ENCODE data around the gene ARHGEF19. TPM values are rescaled to one million over a fixed set of nuclear protein-coding genes. Genes with fewer than 3 reads are reported as not detected.

ARHGEF19 gene
- total RNA-seq, 2 donors from 2014 or later = 14.8 to 17.5 TPM

DNA sequence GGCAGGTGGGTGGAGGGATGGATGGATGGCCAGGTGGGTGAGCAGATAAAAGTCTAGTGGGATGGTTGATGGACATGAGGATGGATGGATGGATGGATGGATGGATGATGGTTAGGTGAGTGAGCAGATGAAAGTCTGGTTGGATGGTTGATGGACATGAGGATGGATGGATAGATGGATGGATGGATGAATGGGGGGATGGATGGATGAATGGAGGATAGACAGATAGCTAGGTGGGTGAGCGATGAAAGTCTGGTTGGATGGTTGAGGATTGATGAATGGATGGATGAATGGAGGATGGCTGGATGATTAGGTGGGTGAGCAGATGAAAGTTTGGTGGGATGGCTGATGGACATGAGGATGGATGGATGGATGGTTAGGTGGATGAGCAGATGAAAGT is 9.0 kb upstream of the ARHGEF19 start:
- Histone ChIP-seq H3K9ac (ENCODE audit: extremely low read depth, low read length, poor library complexity, severe bottlenecking) (no peak overlapping the region), H3K27ac (ENCODE audit: low read depth, low read length) (no peak overlapping the region), H3K9me3 (ENCODE audit: control insufficient read depth, low read length) (no peaks in the 10 kb centered on the region), H3K36me3 (ENCODE audit: control insufficient read depth, insufficient read depth, low read length) (no peaks in the 10 kb centered on the region), H3K4me3 (ENCODE audit: low read length) (no peak overlapping the region), H3K27me3 (ENCODE audit: control insufficient read depth, insufficient read depth, low read length, poor library complexity, severe bottlenecking) (peaks cover 70% of the 10 kb centered on the region), H3K4me1 (ENCODE audit: control insufficient read depth, insufficient read depth, low read length) (peaks cover 2% of the 10 kb centered on the region)
- Mint-ChIP-seq H3K36me3 (ENCODE audit: low read depth) (no peaks in the 10 kb centered on the region), H3K4me3 (no peak overlapping the region), H3K4me1 (peaks cover 7% of the 10 kb centered on the region), H3K27me3 (ENCODE audit: insufficient read depth) (peaks cover 79% of the 10 kb centered on the region), H3K27ac (no peak overlapping the region), H3K9me3 (no peaks in the 10 kb centered on the region)
- TF ChIP-seq, protein P1, sequence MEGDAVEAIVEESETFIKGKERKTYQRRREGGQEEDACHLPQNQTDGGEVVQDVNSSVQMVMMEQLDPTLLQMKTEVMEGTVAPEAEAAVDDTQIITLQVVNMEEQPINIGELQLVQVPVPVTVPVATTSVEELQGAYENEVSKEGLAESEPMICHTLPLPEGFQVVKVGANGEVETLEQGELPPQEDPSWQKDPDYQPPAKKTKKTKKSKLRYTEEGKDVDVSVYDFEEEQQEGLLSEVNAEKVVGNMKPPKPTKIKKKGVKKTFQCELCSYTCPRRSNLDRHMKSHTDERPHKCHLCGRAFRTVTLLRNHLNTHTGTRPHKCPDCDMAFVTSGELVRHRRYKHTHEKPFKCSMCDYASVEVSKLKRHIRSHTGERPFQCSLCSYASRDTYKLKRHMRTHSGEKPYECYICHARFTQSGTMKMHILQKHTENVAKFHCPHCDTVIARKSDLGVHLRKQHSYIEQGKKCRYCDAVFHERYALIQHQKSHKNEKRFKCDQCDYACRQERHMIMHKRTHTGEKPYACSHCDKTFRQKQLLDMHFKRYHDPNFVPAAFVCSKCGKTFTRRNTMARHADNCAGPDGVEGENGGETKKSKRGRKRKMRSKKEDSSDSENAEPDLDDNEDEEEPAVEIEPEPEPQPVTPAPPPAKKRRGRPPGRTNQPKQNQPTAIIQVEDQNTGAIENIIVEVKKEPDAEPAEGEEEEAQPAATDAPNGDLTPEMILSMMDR (conservative IDR thresholded peaks at IDR 0.05) = no peak
- DNase-seq = no peak
- 86 to 95% methylated on average over 1 of the region's 1 CpG for WGBS, 2 experiments (ENCODE audit: insufficient coverage in 1 of 2, insufficient read length in 1 of 2)

DNA sequence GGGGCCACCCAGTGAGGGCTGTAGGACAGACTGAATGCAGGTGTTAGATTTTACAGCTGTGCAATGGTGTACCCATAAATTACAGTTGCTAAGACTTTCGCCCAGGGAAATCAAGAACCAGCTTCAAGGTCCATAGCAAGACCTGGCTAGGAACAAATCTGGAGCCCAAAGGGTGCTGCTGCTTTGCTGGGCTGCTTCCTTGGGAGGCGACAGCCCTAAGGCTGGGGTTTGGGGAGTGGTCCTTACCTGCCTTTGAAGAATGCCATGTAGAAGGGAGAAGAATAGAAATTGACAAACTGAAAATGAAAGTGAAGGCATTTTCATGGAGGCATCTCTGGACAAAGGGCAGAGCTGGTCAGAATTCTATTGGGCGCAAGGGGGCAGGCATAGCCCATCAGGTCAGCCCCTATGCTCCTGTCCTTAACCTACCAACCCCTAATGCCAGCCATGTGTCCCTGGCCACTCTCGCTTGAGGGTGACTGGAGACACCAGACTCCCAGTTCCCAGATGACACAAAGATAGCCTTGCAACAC is 7.6 kb upstream of the ARHGEF19 start:
- Mint-ChIP-seq H3K9me3 (no peaks in the 10 kb centered on the region), H3K27me3 (ENCODE audit: insufficient read depth) (peaks cover 67% of the 10 kb centered on the region), H3K36me3 (ENCODE audit: low read depth) (no peaks in the 10 kb centered on the region), H3K4me3 (no peak overlapping the region), H3K27ac (no peak overlapping the region), H3K4me1 (peaks cover 5% of the 10 kb centered on the region)
- H3K9ac ChIP-seq (ENCODE audit: extremely low read depth, low read length, poor library complexity, severe bottlenecking) = no peak overlapping the region
- H3K36me3 ChIP-seq (ENCODE audit: control insufficient read depth, insufficient read depth, low read length) = no peaks in the 10 kb centered on the region
- TF ChIP-seq, protein P1 (conservative IDR thresholded peaks at IDR 0.05) = no peak
- 84 to 93% methylated on average over 3 to 4 of the region's 4 CpGs for WGBS, 2 experiments (ENCODE audit: insufficient coverage in 1 of 2, insufficient read length in 1 of 2)
- DNase-seq = no peak
- H3K9me3 ChIP-seq (ENCODE audit: control insufficient read depth, low read length) = no peaks in the 10 kb centered on the region
- H3K27ac ChIP-seq (ENCODE audit: low read depth, low read length) = no peak overlapping the region
- peaks cover 59% of the 10 kb centered on the region for H3K27me3 ChIP-seq (ENCODE audit: control insufficient read depth, insufficient read depth, low read length, poor library complexity, severe bottlenecking)
- no peaks in the 10 kb centered on the region for H3K4me1 ChIP-seq (ENCODE audit: control insufficient read depth, insufficient read depth, low read length)
- H3K4me3 ChIP-seq (ENCODE audit: low read length) = no peak overlapping the region

DNA sequence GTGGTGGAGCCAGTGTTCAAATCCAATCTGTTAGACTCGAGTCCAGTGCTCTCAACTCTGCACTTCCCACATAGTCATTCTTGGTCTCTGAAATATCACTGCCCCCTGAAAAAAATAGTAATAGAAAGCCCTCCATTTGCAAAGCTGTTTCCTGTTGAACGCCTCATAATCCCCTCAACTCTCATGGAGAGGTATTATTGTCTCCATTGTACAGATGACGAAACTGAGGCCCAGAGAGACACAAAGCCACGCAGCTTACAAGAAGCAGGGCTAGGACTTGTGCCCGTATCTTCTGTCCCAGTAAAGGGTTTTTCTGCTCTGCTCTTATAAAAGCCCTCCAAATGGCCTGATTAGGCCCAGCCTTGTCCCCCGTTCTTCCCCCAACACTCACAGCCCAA is 6.2 kb upstream of the ARHGEF19 start:
- no peak overlapping the region for H3K27ac ChIP-seq (ENCODE audit: low read depth, low read length)
- peaks cover 51% of the 10 kb centered on the region for H3K27me3 ChIP-seq (ENCODE audit: control insufficient read depth, insufficient read depth, low read length, poor library complexity, severe bottlenecking)
- no peaks in the 10 kb centered on the region for H3K9me3 ChIP-seq (ENCODE audit: control insufficient read depth, low read length)
- TF ChIP-seq, protein P1 (conservative IDR thresholded peaks at IDR 0.05) = no peak
- H3K36me3 Mint-ChIP-seq (ENCODE audit: low read depth) = no peaks in the 10 kb centered on the region
- no peak overlapping the region for H3K27ac Mint-ChIP-seq
- H3K4me1 ChIP-seq (ENCODE audit: control insufficient read depth, insufficient read depth, low read length) = no peaks in the 10 kb centered on the region
- no peaks in the 10 kb centered on the region for H3K36me3 ChIP-seq (ENCODE audit: control insufficient read depth, insufficient read depth, low read length)
- DNase-seq = no peak
- H3K4me3 Mint-ChIP-seq = no peak overlapping the region
- 84 to 96% methylated on average over 4 to 6 of the region's 6 CpGs for WGBS, 2 experiments (ENCODE audit: insufficient coverage in 1 of 2, insufficient read length in 1 of 2)
- H3K4me1 Mint-ChIP-seq = peaks cover 5% of the 10 kb centered on the region
- no peak overlapping the region for H3K9ac ChIP-seq (ENCODE audit: extremely low read depth, low read length, poor library complexity, severe bottlenecking)
- H3K27me3 Mint-ChIP-seq (ENCODE audit: insufficient read depth) = peaks cover 54% of the 10 kb centered on the region
- H3K4me3 ChIP-seq (ENCODE audit: low read length) = no peak overlapping the region
- H3K9me3 Mint-ChIP-seq = no peaks in the 10 kb centered on the region
